A549 treated with AZD2906 at 1 μM for 4 hours (cell line): ENCODE data around the gene PAEP. TPM values are rescaled to one million over a fixed set of nuclear protein-coding genes. Genes with fewer than 3 reads are reported as not detected.

Source experiments
- total RNA-seq: library from RNA; stranded (reverse); fragments of 200-300 nt; extraction: Qiagen RNA extraction; gene quantifications from 5 replicates; pipeline ENCODE4 v1.2.3, GENCODE V29; 2022

Gene PAEP
- 0.24 to 0.43 TPM (median 0.26 TPM) in 5 replicates for total RNA-seq

DNA sequence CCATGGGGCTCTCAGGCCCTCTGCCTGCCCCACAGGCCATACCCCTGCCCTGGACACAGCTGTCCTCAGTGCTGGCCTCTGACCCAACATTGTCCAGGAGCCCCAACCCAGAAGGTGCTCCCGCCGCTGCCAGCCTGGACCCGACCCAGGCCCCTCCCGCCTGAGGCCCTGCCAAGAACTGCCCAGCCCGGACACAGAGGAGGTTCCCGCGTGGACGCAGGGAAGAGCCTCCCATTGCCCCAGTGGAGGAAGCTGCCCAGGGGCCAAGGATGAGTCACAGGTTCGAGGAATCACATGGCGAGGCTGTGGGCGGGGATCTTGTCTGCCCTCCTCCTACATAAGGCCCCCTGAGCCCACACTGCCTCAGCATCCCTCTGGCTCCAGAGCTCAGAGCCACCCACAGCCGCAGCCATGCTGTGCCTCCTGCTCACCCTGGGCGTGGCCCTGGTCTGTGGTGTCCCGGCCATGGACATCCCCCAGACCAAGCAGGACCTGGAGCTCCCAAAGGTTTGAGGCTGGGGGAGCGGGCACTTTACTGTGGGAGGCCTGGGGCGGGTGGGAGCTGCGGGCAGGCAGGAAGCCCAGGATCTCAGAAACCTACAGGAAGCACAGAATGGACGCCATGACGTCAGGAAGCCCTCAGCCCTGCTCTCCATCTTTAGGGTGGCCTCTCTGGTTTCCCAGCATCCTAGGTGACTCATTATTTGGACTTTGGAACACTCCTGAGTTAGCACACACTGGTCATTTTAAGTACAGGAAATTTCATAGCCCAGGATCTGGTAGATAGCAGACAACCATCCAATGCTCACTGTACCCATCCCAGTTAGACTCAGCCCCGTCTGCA lies at the start of gene PAEP:
Gene PAEP, plus strand, starts transcription at position 366 of the 844 bp plus-strand sequence.

DNA sequence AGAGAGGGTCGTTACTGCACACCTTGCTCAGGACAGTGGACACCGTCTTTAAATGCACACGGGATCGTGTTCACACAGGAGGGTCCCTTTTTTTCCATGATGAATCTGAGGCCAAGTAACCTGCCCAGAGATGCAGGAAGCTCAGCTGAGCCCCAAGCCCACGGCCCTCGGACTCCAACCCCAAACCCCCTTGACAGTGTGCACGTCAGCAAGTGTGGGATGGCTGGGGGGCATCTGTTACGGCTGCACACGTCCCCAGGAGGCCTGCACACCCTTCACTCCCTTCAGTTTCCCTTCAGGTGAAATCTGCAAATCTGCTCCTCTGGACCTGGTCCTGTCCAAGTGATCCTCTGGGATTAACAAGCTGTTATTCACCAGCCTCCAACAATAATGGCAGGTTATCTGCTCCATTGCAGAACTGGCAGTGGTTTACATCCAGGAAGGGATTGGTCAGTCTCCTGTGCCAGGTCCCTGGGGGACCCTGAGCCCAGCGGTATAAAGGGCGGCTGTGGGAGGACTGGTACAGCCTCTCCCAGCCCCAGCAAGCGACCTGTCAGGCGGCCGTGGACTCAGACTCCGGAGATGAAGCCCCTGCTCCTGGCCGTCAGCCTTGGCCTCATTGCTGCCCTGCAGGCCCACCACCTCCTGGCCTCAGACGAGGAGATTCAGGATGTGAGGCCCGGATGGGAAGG lies 40.5 kb upstream of the PAEP start, which contains the start of gene LCN1:
Gene LCN1, plus strand, starts transcription at position 525 of the 692 bp plus-strand sequence. Its CDS starts 58 bp downstream, at position 583.

DNA sequence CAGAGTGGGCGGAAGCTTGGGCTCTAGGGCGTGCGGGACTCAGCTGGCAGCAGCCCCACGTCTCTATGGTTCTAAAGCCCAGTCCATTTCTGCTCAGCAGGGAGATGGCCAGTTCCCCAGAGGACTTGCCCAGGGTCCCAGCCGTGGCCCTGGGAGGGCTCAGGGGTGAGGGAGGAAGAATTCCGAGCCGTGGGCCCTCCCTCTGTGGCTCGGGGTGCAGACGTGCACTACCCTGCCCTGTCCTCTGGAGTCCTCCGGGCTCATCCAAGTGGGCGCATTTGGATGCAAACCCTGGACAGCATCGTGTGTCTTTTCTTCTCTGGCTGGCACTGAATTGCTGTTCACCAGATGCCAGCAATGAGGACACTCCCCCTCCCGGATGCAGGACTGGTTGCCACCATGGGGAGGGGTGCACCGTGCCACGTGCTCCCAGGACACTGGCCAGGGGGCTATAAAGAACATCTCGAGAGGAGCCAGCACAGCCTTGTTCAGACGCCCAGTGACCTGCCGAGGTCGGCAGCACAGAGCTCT lies 15.8 kb upstream of the PAEP start, which contains the start of gene OBP2A:
Gene OBP2A, plus strand, starts transcription at position 481 of the 531 bp plus-strand sequence. CDS start 55 bp downstream, outside the sequence.

Other genes with a start within 250 kb of the PAEP start
- 17.3 to 19.8 TPM (median 19.0 TPM) in 5 replicates for gene PPP1R26, start 82.0 kb upstream of the PAEP start, total RNA-seq
- 106 to 137 TPM (median 131 TPM) in 5 replicates for gene MRPS2, start 61.1 kb upstream of the PAEP start, total RNA-seq
- 0.17 to 0.26 TPM (median 0.20 TPM) in 3 of 5 replicates, not detected in the others for gene LCN1, start 40.3 kb upstream of the PAEP start, total RNA-seq
- 0.15 TPM in 2 of 5 replicates, not detected in the others for gene OBP2A, start 15.6 kb upstream of the PAEP start, total RNA-seq
- gene GLT6D1, start 77.8 kb downstream of the PAEP start, total RNA-seq: not detected in 5 replicates
- not detected in 5 replicates for gene LCN9, start 101.6 kb downstream of the PAEP start, total RNA-seq
- gene SOHLH1, start 137.7 kb downstream of the PAEP start, total RNA-seq: 0.05 to 0.08 TPM (median 0.05 TPM) in 3 of 5 replicates, not detected in the others
- 0.02 to 0.05 TPM in 2 of 5 replicates, not detected in the others for gene KCNT1, start 140.4 kb downstream of the PAEP start, total RNA-seq